Right atrium auricular region (tissue), 2 donors: Measurements from ENCODE around the gene POLR3A. TPM values are rescaled to one million over a fixed set of nuclear protein-coding genes. Genes with fewer than 3 reads are reported as not detected.
"Not testable (repeated sequence)": the region's sequence is repeated elsewhere in the genome, so short reads cannot be mapped to it uniquely, and the experiment has no call there.

Source experiments
- DNase-seq: peaks from one replicate; pipeline ENCODE4 v3.0.0-alpha.2; 2019; ENCODE audit warnings: low spot score
- H3K27ac ChIP-seq, 2 donors: fragments of 200-600 bp; sonication (generic); 1 replicate in 1 of 2; 2 replicates in 1 of 2; pipeline ENCODE4 v1.5.1; 2016 to 2019
- H3K27me3 ChIP-seq, 2 donors: fragments of 200-600 bp; sonication (generic); one replicate each; pipeline versions ENCODE4 v1.5.1 to v1.6.0; 2017 to 2019
- H3K36me3 ChIP-seq: fragments of 200-600 bp; sonication (generic); one replicate; pipeline ENCODE4 v1.5.1; 2016
- H3K4me1 ChIP-seq, 2 donors: fragments of 200-600 bp; sonication (generic); one replicate each; pipeline versions ENCODE4 v1.5.1 to v1.6.0; 2017 to 2019
- H3K4me3 ChIP-seq, 2 donors: fragments of 200-600 bp; sonication (generic); 1 replicate in 1 of 2; 2 replicates in 1 of 2; pipeline ENCODE4 v1.5.1; 2017 to 2019; ENCODE audit warnings: mild to moderate bottlenecking in 1 of 2, moderate library complexity in 1 of 2
- H3K9me3 ChIP-seq, 2 donors: fragments of 200-600 bp; sonication (generic); one replicate each; pipeline ENCODE4 v1.5.1; 2019
- CTCF ChIP-seq, 2 donors: fragments of 200-600 bp; sonication (generic); IDR thresholded peaks; one replicate each; pipeline ENCODE4 v1.5.1; 2019; ENCODE audit warnings: antibody characterized with exemption in 2 of 2
- total RNA-seq, 2 donors: library from RNA; depleted of rRNA; stranded (reverse); fragments of >200 nt; gene quantifications; one replicate each; pipeline ENCODE4 v1.1.0, GENCODE V29; 2016

Gene POLR3A
- total RNA-seq, 2 donors from 2014 or later: 6.9 to 8.2 TPM

DNA sequence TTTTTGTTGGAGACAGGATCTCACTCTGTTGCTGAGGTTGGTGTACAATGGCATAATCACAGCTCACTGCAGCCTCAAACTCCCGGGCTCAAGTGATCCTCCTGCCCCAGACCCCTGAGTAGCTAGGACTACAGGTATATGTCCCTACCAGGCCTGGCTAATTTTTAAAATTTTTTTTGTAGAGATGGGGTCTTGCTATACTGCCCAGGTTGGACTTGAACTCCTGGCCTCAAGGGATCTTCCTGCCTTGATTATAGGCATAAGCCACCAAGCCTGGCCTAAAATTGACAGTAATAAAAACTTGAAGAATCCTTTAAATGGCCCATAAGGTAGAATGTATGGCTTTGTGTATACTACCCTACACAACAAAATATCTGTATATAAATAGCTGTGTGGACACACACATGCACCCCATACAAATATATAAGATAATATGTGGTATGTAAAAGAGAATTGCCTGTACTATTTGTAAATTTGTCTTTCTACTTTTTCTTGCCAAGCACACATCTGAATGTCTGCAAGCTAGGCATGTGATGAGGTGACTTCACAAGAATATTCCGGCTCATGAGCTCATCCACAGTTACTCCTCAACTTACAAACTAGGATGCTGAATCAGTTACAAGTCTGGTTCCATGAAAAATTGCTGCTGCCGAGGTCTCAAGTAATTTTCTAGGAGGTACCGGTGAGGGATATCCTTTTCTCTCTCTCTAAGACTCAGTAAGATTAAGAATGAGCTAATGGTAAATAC is 26.6 kb downstream of the POLR3A start:
- peaks cover 82% of the 10 kb centered on the region for H3K36me3 ChIP-seq
- H3K9me3 ChIP-seq: no peaks in the 10 kb centered on the region
- no peak for TF ChIP-seq CTCF (IDR thresholded peaks at IDR 0.05)
- no peak for DNase-seq
- no peak overlapping the region for H3K4me3 ChIP-seq
- no peak overlapping the region for H3K27ac ChIP-seq
- H3K4me1 ChIP-seq: no peaks in the 10 kb centered on the region
- no peaks in the 10 kb centered on the region for H3K27me3 ChIP-seq

- H3K4me1 ChIP-seq: no peaks in the 10 kb centered on the region
- no peak overlapping the region for H3K27ac ChIP-seq
- H3K36me3 ChIP-seq: peaks cover 69% of the 10 kb centered on the region
- H3K4me3 ChIP-seq: no peak overlapping the region
- no peak for DNase-seq
- H3K9me3 ChIP-seq: no peaks in the 10 kb centered on the region
- H3K27me3 ChIP-seq: no peaks in the 10 kb centered on the region
- TF ChIP-seq CTCF (IDR thresholded peaks at IDR 0.05): no peak
Observed at GRCh38 chr10:78000956-78001472, 28.3 kb downstream of the POLR3A start.

- no peak for DNase-seq
- no peaks in the 10 kb centered on the region for H3K9me3 ChIP-seq
- peaks cover 62% of the 10 kb centered on the region for H3K36me3 ChIP-seq
- H3K27ac ChIP-seq: no peak overlapping the region
- H3K4me3 ChIP-seq: no peak overlapping the region
- H3K4me1 ChIP-seq: no peaks in the 10 kb centered on the region
- H3K27me3 ChIP-seq: no peaks in the 10 kb centered on the region
- no peak for TF ChIP-seq CTCF (IDR thresholded peaks at IDR 0.05)
Observed at GRCh38 chr10:78000206-78000605, 29.1 kb downstream of the POLR3A start.

DNA sequence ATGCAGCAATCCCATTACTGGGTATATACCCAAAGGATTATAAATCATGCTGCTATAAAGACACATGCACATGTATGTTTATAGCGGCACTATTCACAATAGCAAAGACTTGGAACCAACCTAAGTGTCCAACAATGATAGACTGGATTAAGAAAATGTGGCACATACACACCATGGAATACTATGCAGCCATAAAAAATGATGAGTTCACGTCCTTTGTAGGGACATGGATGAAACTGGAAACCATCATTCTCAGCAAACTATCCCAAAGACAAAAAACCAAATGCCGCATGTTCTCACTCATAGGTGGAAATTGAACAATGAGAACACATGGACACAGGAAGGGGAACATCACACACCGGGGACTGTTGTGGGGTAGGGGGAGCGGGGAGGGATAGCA is 30.5 kb downstream of the POLR3A start:
- H3K36me3 ChIP-seq: peaks cover 55% of the 10 kb centered on the region
- not testable (repeated sequence) for H3K9me3 ChIP-seq, H3K27me3 ChIP-seq, H3K4me3 ChIP-seq, H3K27ac ChIP-seq, H3K4me1 ChIP-seq, DNase-seq

GRCh38 chr10:77993620-77994019 is 35.7 kb downstream of the POLR3A start:
- no peak for TF ChIP-seq CTCF (IDR thresholded peaks at IDR 0.05)
- no peak for DNase-seq
- Histone ChIP-seq H3K4me3 (no peak overlapping the region), H3K27ac (no peak overlapping the region), H3K9me3 (no peaks in the 10 kb centered on the region), H3K27me3 (no peaks in the 10 kb centered on the region), H3K36me3 (peaks cover 51% of the 10 kb centered on the region), H3K4me1 (peaks cover 0 to 3% of the 10 kb centered on the region in 2 donors)

DNA sequence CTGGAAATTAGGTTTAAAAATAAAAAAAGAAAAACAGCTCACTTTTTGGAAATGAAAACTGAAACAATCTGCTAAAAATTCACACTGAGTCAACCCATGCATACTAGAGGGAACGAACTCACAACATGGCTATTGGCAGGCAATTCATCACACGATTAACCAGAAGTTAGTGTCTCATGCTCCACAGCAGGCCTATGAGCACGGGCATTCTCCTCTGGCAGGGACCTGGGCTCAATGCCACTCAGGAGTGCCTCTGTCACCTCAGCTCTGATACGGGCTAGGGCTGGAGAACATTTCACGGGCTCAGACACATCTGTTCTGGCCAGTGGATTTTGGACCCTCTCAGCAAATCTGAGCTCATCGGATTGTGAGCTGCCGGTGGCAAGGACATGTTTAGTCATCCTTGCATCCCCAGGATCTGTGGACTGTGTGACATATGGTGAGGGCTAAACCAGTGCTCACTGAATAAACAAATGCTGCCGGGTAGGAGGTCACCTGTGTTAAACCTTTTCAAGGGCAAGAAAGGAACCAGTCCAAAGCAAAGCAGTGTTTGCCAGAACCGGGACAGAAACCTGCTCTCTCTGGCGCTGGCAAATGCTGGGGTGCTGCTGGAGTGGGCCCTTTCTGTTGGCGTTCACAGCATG is 40.1 kb downstream of the POLR3A start:
- no peak for DNase-seq
- no peaks in the 10 kb centered on the region for H3K9me3 ChIP-seq
- H3K27me3 ChIP-seq: no peaks in the 10 kb centered on the region
- no peak for TF ChIP-seq CTCF (IDR thresholded peaks at IDR 0.05)
- H3K4me1 ChIP-seq: peaks cover 0 to 6% of the 10 kb centered on the region in 2 donors
- no peak overlapping the region for H3K4me3 ChIP-seq
- H3K27ac ChIP-seq: peak overlapping the region; percentile 73 to 77
- H3K36me3 ChIP-seq: peaks cover 83% of the 10 kb centered on the region
